Measurements from ENCODE around the gene KRTAP5-1. TPM values are rescaled to one million over a fixed set of nuclear protein-coding genes. Genes with fewer than 3 reads are reported as not detected.

Gene KRTAP5-1
- total RNA-seq, 1 donor from 2014 or later = not detected

DNA sequence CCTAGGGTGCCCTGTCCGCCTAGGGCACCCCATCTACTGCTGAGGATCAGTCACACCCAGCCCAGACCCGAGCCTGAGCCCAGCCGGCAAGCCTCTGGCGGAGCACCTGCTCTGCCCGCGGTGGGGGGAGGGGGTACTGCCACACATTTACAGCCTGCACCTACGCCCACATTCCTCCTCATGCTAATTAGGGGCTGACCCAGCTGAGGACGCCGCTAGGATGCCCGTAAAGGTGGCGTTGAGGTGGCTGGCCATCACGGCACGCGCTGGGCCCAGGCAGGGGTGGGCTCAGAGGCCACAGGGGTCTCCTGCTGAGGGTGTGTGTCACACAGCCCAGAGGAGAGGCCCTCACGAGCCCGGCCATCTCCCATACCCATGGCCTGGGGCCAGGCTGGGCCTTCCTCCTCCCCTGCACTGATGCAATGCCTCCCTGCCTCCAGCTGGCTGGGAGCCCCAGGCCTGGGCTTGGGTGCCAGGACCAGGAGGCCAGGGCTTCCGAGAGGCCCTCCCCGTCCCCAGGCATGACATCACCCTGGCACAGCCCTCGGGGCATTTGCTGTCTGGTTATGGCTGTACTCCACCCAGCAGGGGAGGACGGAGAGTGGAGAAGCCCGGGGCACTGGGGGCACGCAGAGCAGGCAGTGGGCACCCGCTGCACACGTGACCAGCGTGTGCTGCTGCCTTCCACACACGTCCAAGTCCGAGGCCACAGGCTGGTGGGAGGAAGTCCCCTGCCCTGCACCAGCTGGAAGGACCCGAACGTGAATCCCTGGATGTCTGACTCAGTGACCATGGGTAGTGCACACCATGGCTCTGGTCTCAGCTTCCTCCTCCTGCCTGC is 25.8 kb downstream of the KRTAP5-1 start:
- DNase-seq = no peak

DNA sequence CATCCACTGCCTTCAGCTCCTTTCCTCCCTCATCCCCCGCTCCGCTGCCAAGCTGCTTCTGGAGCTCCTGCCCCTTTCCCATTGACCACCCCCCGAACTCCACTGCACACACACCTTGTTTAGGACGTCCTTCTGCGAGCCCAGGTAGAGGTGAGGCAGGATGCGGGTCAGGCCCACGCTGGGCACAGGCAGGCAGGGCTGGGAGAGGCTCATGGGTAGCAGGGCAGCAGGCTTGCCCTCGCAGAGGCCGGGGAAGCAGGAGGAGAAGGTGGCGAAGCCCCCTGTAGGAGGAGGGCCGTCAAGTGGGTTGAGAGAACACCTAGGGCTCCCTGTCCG is 26.3 kb downstream of the KRTAP5-1 start:
- DNase-seq = no peak

- DNase-seq = peak; percentile 53
Measured at GRCh38 chr11:1557904-1558774, 26.9 kb downstream of the KRTAP5-1 start.

GRCh38 chr11:1557051-1557884 is 27.8 kb downstream of the KRTAP5-1 start:
- no peak for DNase-seq

DNA sequence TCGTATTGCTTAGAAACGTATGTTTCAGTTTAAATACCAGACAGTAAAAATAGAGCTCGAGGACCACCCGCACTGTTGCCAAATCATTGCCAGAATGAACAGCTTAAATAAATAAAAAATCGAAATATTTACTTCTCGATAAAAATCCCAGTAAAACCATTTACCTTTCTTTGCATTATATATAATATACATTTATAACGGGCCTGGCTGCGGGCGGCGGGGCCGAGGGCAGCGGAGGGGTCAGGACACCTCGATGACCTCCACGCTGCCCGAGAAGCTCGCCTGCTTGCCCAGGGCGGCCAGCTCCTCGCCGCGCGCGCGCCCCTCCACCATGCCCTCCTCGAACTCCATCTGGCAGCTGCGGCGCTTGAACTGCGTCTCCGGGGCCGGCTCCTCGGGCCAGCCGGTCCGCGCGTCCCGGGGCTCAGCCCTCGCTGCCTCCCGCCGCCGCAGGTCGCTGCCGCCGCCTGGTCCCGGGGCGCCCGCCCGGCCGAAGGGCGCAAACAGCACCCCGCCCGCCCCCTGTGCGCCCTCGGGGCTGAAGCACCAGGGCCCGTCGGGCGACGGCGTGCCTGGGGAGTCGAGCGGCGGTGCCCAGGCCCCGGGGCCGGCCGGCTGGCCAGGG is 28.7 kb downstream of the KRTAP5-1 start:
- no peak for DNase-seq

DNA sequence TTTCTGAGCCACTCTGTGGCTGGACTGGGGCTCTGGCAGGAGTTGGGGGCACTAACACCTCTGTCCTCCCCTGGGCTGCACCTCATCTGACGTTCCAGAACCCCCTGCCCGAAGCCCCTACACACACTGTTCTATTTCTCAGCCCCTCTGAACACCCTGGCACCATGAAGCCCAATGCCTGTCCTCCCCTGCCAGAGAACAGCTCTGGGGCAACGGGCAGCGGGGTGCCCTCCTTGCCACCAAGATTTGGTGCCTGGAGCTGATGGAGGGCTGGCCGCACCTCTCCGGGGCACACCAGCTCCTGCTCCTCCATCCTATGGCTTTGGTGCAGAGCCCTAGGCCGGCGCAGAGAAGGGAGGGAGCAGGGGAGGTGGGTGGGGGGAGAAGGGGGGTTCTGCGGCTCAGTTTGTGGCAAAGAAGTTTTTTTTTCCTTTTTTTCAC is 29.4 kb downstream of the KRTAP5-1 start:
- DNase-seq = no peak

DNA sequence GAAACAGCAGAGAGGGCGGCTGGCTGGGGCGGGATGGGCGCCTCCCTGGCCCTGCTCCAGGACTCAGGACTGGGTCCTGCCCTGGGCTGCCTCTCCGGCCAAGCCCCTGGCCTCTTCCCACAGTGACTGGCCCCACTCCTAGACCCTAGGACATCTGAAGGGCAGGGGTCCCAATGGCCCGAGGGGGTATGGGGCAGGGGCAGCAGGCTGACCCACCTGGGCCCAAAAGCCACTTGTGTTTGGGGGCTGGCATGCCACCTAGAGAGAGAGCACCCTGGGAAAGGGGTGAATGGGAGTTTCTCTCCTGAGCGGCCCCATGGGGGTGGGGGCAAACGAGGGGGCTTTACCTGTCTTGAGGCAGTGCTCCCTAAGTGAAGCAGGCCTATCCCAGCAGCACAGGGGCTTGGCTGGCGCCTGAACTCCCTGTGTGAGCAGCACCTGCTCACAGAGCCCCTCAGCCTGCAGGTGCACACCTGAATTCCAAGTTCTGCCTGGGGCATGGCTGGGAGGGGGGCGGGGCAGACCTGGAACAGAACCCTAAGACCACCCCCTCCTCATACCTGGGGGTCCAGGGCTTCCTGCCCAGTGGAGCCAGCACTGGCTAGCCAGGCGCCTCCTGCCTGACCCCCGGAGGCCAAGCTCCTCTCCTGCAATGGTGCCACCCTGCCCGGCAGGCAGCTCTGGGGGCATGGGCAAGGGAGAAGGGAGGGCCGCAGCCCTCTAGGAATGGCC is 29.9 kb downstream of the KRTAP5-1 start:
- no peak for DNase-seq

DNA sequence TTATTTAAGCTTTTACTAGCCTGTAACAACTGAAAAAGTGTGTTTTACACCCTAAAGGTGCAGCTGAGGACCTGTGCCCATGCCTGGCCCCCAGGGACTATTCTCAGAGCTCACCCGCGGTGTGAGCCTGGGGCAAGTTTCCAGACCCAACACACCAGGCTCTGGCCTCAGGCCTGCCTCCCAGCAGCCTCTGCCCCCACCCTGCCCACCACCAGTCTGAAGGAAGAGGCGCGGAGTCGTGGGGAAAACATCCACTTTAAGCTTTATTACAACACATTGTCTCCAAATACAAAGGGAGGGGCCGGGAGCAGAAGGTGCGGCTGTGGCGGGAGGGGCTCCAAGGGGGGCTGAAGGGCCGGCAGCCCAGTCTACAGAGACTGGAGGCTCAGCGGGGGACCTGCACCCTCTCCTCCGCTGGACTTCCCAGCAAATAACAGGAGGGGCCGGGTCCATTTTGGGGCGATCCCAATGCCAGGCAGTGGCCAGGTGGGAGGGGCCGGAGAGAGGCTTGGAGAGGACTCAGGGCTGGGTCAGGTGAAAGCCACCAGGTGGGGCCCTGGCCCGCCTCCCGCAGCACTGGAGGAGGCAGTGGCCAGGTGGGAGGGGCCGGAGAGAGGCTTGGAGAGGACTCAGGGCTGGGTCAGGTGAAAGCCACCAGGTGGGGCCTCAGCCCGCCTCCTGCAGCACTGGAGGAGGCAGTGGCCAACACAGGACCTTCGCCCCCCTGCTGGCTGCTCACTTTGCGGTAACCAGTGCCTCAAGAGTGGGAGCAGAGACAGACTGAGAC is 31.1 kb downstream of the KRTAP5-1 start:
- no peak for DNase-seq

DNA sequence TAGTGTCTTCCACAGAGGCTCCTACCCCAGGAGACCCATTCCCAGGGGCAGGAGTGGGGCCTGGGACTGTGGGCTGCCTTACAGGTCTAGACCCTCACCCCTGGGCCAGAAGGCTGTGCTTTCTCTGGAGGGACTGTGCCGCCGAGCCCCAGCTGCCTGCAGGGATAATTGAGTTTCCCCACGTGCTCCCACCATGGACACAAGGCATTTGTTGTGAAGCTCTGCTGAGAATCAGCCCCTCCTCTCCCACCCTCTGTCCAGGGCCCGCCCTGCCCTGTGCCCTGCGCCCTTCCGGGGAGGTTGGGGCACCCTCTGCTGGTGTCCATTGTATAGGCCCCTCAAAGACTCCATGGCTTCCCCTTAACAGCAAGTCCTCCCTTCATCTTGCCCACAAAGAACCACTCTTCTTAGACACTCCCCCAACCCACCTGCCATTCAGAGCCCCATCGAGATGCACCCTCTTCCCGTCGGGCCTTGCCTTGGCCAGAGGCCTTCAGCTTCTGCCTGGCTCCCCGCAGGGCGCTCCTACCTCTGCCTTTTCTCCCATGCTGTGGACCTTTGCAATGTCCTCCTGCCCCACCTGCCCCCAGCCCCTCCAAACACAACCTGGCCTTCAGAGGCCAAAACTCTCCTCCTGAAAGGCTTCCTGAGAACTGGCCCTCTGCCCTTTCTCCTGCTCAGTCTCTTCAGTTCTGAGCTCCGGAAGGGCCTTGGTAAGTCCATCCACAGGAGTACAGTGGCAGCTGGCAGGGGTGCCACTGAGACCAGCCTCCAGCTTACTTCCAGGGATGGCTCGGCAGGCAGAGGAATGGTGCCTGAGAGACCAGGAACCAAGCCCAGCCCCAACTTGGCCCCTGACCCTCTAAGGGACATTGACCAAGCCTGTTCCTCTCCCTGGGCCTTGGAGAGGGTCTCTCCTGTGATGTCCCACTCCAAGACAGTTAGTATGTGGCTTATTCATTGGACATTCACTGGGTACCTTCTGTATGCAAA is 35.4 kb downstream of the KRTAP5-1 start:
- no peak for DNase-seq

DNA sequence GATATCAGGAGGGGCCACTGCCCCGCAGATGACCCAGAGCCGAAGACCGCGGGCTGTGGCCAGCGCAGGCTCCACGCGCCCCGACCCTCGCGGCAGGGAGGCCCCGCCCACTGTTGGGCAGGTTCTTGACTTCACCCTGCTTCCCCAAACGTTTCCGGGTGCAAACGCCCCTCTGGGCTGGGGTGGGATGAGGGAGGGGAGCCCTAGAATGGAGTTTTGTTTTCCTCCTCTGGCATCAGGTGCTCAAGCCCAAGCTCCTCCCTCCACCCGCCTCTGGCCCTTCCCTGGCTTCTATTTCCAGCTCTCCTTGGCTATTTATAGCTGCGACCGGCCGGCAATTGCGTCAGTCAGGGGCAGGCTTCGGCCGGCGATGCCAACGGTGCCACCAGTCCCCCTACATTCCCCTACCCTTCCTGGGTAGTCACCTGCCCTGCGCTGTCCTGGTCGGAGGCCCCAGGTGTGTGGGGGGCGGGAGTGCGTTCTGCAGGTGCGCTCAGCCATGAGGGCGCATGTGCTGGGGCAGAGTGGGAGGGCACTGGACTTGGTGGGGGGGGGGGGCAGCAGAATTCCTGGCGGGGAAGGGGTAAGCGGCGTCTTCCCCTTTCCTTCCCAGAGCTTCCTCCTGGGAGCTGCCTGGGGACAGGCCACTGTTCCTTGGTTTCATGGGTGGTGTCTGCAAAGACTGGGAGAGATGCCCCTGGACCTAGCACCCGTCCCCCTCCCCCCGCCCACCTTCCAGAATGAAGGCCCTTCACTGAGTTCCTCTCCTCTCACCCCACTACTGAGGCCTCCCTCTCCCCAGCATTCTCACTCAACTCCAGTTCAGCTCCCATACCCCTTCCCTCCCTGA is 36.6 kb downstream of the KRTAP5-1 start:
- peak; percentile 39 for DNase-seq

DNA sequence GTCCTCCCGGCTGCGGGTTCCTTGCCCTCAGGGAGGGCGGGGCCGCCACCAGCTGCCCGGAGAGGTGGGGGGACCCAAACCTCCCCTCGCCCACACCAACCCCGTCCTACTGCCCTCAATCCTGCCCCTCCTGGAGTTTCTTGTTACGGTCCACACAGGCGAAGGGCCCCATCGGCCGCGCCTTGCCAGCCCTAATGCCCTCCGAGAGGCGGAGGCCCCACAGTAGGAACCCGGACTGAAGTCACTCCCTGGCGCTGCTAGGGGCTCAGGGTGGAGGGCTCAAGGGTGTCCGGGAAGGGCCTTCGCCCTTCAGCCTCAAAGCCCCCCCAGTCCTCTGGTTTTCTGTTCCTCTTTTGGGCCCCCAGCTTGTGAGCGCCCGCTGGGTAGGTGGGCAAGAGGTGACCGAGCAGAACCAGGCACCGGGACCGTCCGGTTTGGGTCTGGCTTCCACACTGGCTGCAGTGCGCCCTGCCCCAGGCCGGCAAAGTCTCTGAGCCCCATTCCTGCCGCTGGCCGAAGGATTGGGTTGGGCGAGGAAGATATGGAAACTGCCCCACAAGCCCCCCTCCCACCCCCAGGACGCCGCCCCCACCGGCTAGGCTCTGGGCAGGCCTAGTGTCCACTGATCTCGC is 37.5 kb downstream of the KRTAP5-1 start:
- DNase-seq = no peak

DNA sequence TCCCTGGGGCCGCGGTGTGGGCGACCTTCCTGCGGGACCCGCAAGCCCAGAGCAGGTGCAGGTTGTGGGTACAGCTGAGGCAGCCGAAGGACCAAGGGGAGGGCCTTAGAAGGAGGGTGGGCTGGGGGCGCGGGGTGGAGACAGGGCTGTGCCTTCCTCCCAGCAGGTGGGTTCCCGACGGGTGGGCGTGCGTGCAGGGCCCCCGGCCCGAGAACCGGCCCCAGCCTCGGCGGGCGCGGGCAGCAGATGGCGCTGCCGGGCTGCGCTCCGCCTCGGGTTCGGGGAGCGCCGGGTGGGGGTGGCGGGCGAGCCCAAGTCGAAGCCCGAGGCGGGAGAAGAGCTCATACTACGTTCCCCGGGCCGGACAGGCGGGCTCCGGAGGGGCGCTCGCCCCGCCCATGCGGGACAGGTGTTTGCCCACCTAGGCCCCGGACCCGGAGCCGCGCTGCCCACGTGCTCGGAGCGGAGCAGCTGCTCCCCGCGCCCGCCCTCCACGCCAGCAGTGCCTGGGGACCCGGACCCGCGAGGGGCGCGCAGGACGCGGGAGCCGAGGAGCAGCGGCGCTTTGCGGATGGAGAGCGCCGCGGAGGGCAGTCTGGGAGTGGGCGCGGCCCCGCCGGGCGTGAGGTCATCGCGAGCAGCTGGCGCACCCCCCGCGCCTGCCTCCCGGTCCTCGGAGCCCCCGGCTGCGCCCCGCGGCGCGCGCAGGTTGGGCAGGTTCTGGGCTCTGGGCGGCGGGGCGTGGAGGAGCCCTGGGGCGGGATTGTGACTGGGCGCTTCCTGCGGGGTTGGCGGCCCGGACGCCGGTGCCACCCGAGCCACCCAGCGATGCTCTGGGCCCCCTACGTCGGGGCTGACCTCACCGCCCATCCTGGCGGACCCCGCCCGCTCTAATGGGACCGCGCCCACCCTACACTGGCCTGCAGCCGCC is 38.3 kb downstream of the KRTAP5-1 start:
- peak; percentile 54 for DNase-seq

- no peak for DNase-seq
Measured at GRCh38 chr11:1546077-1546535, 39.0 kb downstream of the KRTAP5-1 start.

DNA sequence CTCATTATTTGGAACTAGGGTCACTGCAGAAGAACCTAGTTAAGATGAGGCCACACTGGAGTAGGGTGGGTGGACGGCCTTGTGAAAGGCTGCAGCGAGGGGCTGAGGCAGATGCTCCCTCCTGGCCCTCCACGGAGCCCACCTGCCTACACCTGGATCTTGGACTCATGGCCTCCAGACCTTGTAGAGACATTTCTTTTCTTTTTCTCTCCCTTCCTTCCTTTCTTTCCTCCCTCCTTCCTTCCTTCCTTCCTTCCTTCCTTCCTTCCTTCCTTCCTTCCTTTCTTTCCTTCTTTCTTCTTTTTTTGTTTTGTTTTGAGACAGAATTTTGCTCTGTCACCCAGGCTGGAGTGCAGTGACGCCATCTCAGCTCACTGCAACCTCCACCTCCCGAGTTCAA is 39.7 kb downstream of the KRTAP5-1 start:
- no peak for DNase-seq

DNA sequence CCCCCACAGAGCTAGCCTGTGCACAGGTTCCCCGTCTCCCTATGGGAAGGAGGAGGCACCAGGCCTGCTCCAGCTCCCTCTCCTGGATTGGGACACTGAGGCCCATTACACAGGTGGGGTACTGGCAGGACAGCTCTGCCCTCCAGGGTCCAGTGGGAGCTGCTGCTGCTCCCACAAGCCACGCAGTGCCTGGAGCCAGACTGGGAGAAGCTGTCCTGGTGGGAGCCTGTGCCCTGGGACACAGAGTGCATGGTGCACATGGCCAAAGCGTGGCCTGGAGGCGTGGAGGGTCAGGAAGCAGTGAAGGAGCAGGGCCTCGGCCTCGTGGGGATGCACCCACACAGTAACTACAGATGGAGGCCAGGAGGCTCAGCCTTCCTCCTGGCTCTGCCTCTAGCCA is 40.5 kb downstream of the KRTAP5-1 start:
- no peak for DNase-seq

- no peak for DNase-seq
Measured at GRCh38 chr11:1543606-1544263, 41.3 kb downstream of the KRTAP5-1 start.

Data from dermis blood vessel endothelial cell (primary cell).